Keratinocyte (primary cell): ENCODE results near the gene CEP164. TPM values are rescaled to one million over a fixed set of nuclear protein-coding genes. Genes with fewer than 3 reads are reported as not detected.

Source experiments
- DNase-seq: peaks from one replicate; pipeline ENCODE4 v3.0.0-alpha.2; 2011; ENCODE audit warnings: low read depth, missing footprints, low spot score
- FAIRE-seq: peaks from 2 replicates; lab custom pipeline; 2011; peaks lifted over from hg19 to GRCh38; lab: Jason Lieb, UNC
- H2AFZ ChIP-seq: 2 replicates; pipeline ENCODE4 v1.6.0; 2012; ENCODE audit warnings: low read length, control low read depth, inconsistent platforms; ENCODE audit not compliant: control insufficient read depth
- H3K27ac ChIP-seq: 2 replicates; pipeline ENCODE4 v1.5.1; 2011; ENCODE audit warnings: low read length; ENCODE audit not compliant: control insufficient read depth, insufficient read depth
- H3K27me3 ChIP-seq: 3 replicates; pipeline ENCODE4 v1.6.0; 2011; ENCODE audit warnings: low read length; ENCODE audit not compliant: control insufficient read depth, insufficient read depth; ENCODE audit errors: extremely low read depth
- H3K36me3 ChIP-seq, 2 experiments: 2 replicates in 1 of 2; 3 replicates in 1 of 2; pipeline ENCODE4 v1.5.1; 2011; ENCODE audit warnings: low read length in 2 of 2, mild to moderate bottlenecking in 1 of 2; ENCODE audit not compliant: control insufficient read depth in 2 of 2, insufficient read depth in 2 of 2; ENCODE audit errors: extremely low read depth in 1 of 2
- H3K4me1 ChIP-seq: 3 replicates; pipeline ENCODE4 v1.5.1; 2011; ENCODE audit warnings: low read length; ENCODE audit not compliant: control insufficient read depth, insufficient read depth; ENCODE audit errors: extremely low read depth
- H3K4me2 ChIP-seq: 3 replicates; pipeline ENCODE4 v1.6.0; 2011; ENCODE audit warnings: low read depth, low read length; ENCODE audit not compliant: control insufficient read depth, insufficient read depth; ENCODE audit errors: extremely low read depth
- H3K4me3 ChIP-seq, 3 experiments: fragments of 200-600 bp in 1 of 3; sonication (generic) in 1 of 3; 2 replicates in 2 of 3; 3 replicates in 1 of 3; pipeline ENCODE4 v1.5.1; 2011 to 2016; ENCODE audit warnings: low read length in 3 of 3, mild to moderate bottlenecking in 3 of 3, control low read depth in 2 of 3, inconsistent platforms in 1 of 3, low read depth in 1 of 3, mixed read lengths in 1 of 3, mixed run types in 1 of 3, moderate library complexity in 1 of 3; ENCODE audit not compliant: control insufficient read depth in 2 of 3, insufficient read depth in 2 of 3; ENCODE audit errors: extremely low read depth in 1 of 3
- H3K79me2 ChIP-seq: 2 replicates; pipeline ENCODE4 v1.6.0; 2012; ENCODE audit warnings: low read length; ENCODE audit not compliant: control insufficient read depth, insufficient read depth
- H3K9ac ChIP-seq: 3 replicates; pipeline ENCODE4 v1.6.0; 2011; ENCODE audit warnings: low read length; ENCODE audit not compliant: control insufficient read depth, insufficient read depth; ENCODE audit errors: extremely low read depth
- H3K9me1 ChIP-seq: 3 replicates; pipeline ENCODE4 v1.6.0; 2011; ENCODE audit warnings: low read length; ENCODE audit not compliant: control insufficient read depth, insufficient read depth; ENCODE audit errors: extremely low read depth
- H3K9me3 ChIP-seq: 2 replicates; pipeline ENCODE4 v1.5.1; 2012; ENCODE audit warnings: low read depth, low read length; ENCODE audit not compliant: control insufficient read depth
- H4K20me1 ChIP-seq: 3 replicates; pipeline ENCODE4 v1.6.0; 2011; ENCODE audit warnings: low read length; ENCODE audit not compliant: control insufficient read depth, insufficient read depth; ENCODE audit errors: extremely low read depth
- EZH2 ChIP-seq: IDR thresholded peaks from one replicate; pipeline ENCODE4 v1.6.1; 2012; ENCODE audit warnings: inconsistent platforms, mild to moderate bottlenecking, low read length, moderate library complexity
- dilution Hi-C: fragments of 300-500 bp; cut with MboI; formaldehyde crosslinking; loops from one replicate; pipeline ENCODE4 v1.7.0; 2020; ENCODE audit warnings: low sequenced_read_pairs; ENCODE audit not compliant: extremely low pct_ligation_motif_present
- polyA plus RNA-seq, 5 experiments: library from polyadenylated mRNA; depleted of rRNA in 3 of 5; stranded (reverse) in 3 of 5; stranded (forward) in 1 of 5; unstranded in 1 of 5; fragments of >200 nt; gene quantifications; 1 replicate in 1 of 5; 2 replicates in 3 of 5; 3 replicates in 1 of 5; pipeline versions ENCODE4 v1.2.1 to v1.2.3, GENCODE V29; 2011 to 2012; ENCODE audit warnings: missing spikeins in 2 of 5, low read depth in 1 of 5, low replicate concordance in 1 of 5
- TF ChIP-seq, protein P1 (sequence below), 3 experiments: IDR thresholded peaks in 1 of 3; conservative IDR thresholded peaks in 1 of 3; optimal IDR thresholded peaks in 1 of 3; 2 replicates in 2 of 3; 3 replicates in 1 of 3; pipeline versions ENCODE3 to v1.5.1; 2011; ENCODE audit warnings: low read length in 3 of 3, mild to moderate bottlenecking in 3 of 3, moderate library complexity in 2 of 3, control low read depth in 1 of 3, inconsistent platforms in 1 of 3; ENCODE audit not compliant: insufficient read depth in 2 of 3; ENCODE audit errors: extremely low read depth in 1 of 3

Gene CEP164
- polyA plus RNA-seq, 1 donor (not counting 4 experiments of a cell fraction or from before 2014, with no cell fraction given), result 15.1 TPM

DNA sequence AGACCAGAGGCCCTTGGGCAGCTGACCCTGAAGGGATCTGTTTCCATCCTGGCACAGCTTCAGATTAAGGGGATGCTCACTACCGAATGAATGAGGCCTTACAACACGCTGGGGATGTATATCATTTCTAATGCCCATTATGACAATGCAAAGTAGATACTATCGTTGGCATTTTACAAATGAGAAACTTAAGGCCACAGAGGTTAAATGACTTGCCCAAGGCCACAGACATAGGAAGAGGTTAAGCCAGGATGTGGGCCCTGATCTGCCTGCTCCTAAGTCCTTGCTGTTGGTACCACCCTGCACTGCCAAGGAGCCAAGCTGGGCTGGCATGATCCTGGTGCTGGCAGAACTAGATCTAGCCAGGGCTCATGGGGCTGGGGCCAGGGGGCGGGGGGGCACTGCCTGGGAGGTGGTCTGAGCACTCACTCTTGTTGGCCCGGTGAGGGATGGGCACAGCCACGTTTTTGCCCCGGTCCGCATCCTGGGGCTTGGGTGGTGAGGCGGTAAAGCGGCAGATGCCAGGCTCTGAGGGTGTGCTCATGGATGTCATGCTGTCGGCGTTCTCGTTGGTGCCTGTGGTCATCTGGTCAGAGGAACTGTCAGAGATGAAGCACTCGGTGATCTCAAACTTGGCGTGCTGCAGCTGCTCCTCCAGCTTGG is 102.8 kb downstream of the CEP164 start:
- no peak overlapping the region for H3K27ac ChIP-seq
- DNase-seq (no peak), FAIRE-seq (no peak)
- dilution Hi-C loops, result loop anchor here (25.0 kb wide), 1 partner anchor 382 kb away; the partner anchor contains the start of gene FXYD2
- H2AFZ ChIP-seq, result no peak overlapping the region
- no peaks in the 10 kb centered on the region for H3K9me3 ChIP-seq
- H3K27me3 ChIP-seq, result peaks cover 11% of the 10 kb centered on the region
- TF ChIP-seq EZH2, result no peak
- TF ChIP-seq, protein P1, sequence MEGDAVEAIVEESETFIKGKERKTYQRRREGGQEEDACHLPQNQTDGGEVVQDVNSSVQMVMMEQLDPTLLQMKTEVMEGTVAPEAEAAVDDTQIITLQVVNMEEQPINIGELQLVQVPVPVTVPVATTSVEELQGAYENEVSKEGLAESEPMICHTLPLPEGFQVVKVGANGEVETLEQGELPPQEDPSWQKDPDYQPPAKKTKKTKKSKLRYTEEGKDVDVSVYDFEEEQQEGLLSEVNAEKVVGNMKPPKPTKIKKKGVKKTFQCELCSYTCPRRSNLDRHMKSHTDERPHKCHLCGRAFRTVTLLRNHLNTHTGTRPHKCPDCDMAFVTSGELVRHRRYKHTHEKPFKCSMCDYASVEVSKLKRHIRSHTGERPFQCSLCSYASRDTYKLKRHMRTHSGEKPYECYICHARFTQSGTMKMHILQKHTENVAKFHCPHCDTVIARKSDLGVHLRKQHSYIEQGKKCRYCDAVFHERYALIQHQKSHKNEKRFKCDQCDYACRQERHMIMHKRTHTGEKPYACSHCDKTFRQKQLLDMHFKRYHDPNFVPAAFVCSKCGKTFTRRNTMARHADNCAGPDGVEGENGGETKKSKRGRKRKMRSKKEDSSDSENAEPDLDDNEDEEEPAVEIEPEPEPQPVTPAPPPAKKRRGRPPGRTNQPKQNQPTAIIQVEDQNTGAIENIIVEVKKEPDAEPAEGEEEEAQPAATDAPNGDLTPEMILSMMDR (optimal IDR thresholded peaks at IDR 0.05 in 1 of 3, IDR thresholded peaks at IDR 0.05 in 1 of 3, conservative IDR thresholded peaks at IDR 0.05 in 1 of 3; ENCODE audit: extremely low read depth in 1 of 3, insufficient read depth in 2 of 3, low read length in 3 of 3), result no peak
- H3K9ac ChIP-seq, result no peak overlapping the region
- H3K79me2 ChIP-seq, result no peaks in the 10 kb centered on the region
- no peaks in the 10 kb centered on the region for H3K4me1 ChIP-seq
- no peak overlapping the region for H3K4me3 ChIP-seq
- H3K9me1 ChIP-seq, result no peaks in the 10 kb centered on the region
- no peak overlapping the region for H3K4me2 ChIP-seq
- H3K36me3 ChIP-seq, result no peaks in the 10 kb centered on the region
- H4K20me1 ChIP-seq, result no peaks in the 10 kb centered on the region

DNA sequence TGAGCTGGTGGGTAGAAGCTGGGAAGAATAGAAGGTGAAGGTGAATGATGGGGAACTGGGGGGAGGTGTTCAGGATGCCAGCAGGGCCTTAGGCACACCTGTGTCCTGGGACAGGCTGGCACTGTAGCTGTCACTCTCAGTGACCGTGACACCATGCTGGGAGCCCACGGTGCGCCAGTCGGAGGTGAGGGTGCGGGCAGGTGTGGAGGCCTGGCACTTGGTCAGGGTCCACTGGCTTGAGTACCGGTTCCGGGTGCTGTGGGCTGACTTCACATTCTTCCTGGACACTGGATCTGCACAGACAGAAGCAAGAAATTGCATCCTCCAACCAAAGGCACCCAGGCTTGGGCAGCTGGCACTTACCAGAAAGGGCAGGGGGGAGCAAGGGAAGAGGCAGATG is 103.8 kb downstream of the CEP164 start:
- no peaks in the 10 kb centered on the region for H3K36me3 ChIP-seq
- H3K79me2 ChIP-seq, result no peaks in the 10 kb centered on the region
- TF ChIP-seq, protein P1 (optimal IDR thresholded peaks at IDR 0.05 in 1 of 3, IDR thresholded peaks at IDR 0.05 in 1 of 3, conservative IDR thresholded peaks at IDR 0.05 in 1 of 3; ENCODE audit: extremely low read depth in 1 of 3, insufficient read depth in 2 of 3, low read length in 3 of 3), result no peak
- TF ChIP-seq EZH2, result no peak
- H3K9me1 ChIP-seq, result no peaks in the 10 kb centered on the region
- dilution Hi-C loops, result loop anchor here (25.0 kb wide), 1 partner anchor 381 kb away; the partner anchor contains the start of gene FXYD2
- no peak for DNase-seq
- H3K4me1 ChIP-seq, result no peaks in the 10 kb centered on the region
- FAIRE-seq, result no peak
- H2AFZ ChIP-seq, result no peak overlapping the region
- no peaks in the 10 kb centered on the region for H3K9me3 ChIP-seq
- H3K27me3 ChIP-seq, result peaks cover 10% of the 10 kb centered on the region
- H4K20me1 ChIP-seq, result no peaks in the 10 kb centered on the region
- H3K9ac ChIP-seq, result no peak overlapping the region
- no peak overlapping the region for H3K4me2 ChIP-seq
- H3K4me3 ChIP-seq, result no peak overlapping the region
- no peak overlapping the region for H3K27ac ChIP-seq
